GM13977 (cell line): ENCODE measurements around the gene TXNRD1.

ENCODE experiments used
- DNase-seq: peaks from one replicate; pipeline ENCODE4 v3.0.0; 2012; ENCODE audit warnings: low spot score
- in situ Hi-C: fragments of 300-500 bp; cut with MboI; formaldehyde crosslinking; loops from one replicate; pipeline ENCODE4 v1.12.0; 2022; ENCODE audit warnings: low sequenced_read_pairs, low pct_unique_long_range_greater_than_20kb, mixed read lengths, inconsistent platforms; ENCODE audit not compliant: unreplicated experiment
- TF ChIP-seq, protein P1 (sequence below): IDR thresholded peaks from 2 replicates; pipeline ENCODE4 v1.5.1; 2012; ENCODE audit warnings: mild to moderate bottlenecking, control low read depth; ENCODE audit not compliant: insufficient read depth; ENCODE audit errors: extremely low read depth, missing control alignments

The TXNRD1 gene

GRCh38 chr12:104374071-104374470 is 158.5 kb downstream of the TXNRD1 start:
- in situ Hi-C loops = no loop called here
- TF ChIP-seq, protein P1, sequence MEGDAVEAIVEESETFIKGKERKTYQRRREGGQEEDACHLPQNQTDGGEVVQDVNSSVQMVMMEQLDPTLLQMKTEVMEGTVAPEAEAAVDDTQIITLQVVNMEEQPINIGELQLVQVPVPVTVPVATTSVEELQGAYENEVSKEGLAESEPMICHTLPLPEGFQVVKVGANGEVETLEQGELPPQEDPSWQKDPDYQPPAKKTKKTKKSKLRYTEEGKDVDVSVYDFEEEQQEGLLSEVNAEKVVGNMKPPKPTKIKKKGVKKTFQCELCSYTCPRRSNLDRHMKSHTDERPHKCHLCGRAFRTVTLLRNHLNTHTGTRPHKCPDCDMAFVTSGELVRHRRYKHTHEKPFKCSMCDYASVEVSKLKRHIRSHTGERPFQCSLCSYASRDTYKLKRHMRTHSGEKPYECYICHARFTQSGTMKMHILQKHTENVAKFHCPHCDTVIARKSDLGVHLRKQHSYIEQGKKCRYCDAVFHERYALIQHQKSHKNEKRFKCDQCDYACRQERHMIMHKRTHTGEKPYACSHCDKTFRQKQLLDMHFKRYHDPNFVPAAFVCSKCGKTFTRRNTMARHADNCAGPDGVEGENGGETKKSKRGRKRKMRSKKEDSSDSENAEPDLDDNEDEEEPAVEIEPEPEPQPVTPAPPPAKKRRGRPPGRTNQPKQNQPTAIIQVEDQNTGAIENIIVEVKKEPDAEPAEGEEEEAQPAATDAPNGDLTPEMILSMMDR = no peak
- no peak for DNase-seq

DNA sequence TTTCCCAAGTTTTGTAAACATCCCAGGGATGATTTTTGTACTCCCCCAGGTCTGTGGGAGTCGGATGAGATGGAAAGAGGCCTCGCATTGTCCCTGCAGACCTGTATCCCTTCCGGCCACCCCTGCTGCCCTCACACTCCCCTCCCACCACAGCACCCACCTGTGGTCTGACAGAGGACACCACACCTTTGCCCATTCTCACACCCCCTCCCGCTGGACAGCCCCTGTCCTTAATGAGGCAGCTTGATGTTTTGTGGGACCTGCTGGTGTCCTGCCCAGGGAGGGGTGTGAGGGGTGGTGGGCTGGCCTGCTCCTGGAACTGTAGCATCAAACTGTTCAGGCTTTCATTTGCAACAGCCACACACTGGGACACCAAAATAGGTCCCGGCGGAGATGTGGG is 159.2 kb downstream of the TXNRD1 start:
- in situ Hi-C loops = no loop called here
- TF ChIP-seq, protein P1 = no peak

GRCh38 chr12:104375775-104376174 is 160.2 kb downstream of the TXNRD1 start:
- in situ Hi-C loops = no loop called here

More for the DNA sequence above, 159.2 kb downstream of the TXNRD1 start:
- no peak for DNase-seq

DNA sequence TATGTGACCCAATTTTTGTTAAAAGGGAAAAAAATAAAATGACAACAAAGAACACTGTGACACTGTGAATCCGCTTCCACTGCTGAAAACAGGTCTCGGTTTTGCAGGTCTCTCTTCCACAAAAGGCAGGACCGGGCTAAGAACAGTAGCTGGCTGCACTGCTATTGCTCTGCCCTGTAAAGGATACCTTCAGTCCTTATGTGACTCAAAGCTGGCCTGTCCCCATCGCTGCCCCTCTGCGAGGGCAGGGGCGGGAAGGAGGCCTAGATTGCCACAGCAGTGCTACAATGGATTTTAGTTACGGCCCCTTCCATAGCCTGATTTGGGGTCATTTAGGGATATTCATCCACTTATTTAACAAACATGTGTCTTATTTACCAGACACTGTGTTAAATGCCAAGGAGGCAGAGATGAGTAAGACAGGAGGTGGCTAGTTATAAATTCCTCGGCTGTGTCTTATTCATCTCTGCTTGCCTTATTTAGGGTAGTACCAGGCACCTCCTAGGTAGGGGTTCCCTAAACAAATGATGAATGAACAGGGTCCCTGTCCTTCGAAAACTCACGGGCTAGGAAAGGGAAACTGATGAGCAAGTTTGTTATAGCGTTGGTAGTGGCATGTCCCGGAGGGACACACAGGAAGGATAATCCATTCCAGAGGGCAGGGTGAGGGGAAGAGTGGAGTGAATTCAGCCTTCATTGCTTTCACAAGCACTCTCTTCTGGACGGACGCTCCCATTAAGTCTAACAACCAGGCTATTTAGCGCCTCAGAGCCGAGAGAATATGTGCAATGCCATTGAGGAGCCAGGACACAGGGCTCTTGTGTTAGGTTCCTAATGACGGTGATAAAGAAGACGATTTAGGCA is 161.3 kb downstream of the TXNRD1 start:
- TF ChIP-seq, protein P1 = no peak
- in situ Hi-C loops = no loop called here
- no peak for DNase-seq

More at GRCh38 chr12:104375775-104376174, 160.2 kb downstream of the TXNRD1 start:
- TF ChIP-seq, protein P1 = no peak
- DNase-seq = no peak

DNA sequence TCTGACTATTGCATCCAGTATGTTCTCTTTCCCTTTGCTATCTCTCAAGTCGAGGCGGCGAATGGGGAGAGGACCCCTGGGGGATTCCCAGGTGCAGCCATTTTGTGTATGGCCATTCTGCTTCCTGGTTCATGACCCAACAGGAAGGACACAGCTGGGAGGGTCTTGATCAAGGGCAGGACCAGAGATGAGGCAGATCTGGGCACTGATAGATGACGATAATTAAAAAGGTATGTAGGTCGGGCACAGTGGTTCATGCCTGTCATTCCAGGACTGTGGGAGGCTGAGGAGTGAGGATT is 161.9 kb downstream of the TXNRD1 start:
- TF ChIP-seq, protein P1 = no peak
- in situ Hi-C loops = no loop called here
- DNase-seq = no peak

GRCh38 chr12:104378427-104378826 is 162.8 kb downstream of the TXNRD1 start:
- no peak for DNase-seq
- TF ChIP-seq, protein P1 = no peak
- in situ Hi-C loops = no loop called here
